OCI-LY1 (cell line): ENCODE results near the gene AP3S2.

ENCODE experiments used
- CTCF ChIP-seq: fragments of 200-600 bp; sonication (generic), shearing (Covaris generic); IDR thresholded peaks from 2 replicates; pipeline ENCODE4 v1.5.1; 2017; ENCODE audit warnings: mild to moderate bottlenecking, antibody characterized with exemption, low read length, moderate library complexity, mixed read lengths
- EZH2 ChIP-seq: fragments of 200-600 bp; sonication (generic), shearing (Covaris generic); IDR thresholded peaks from 2 replicates; pipeline ENCODE4 v1.8.0; 2017; ENCODE audit warnings: borderline replicate concordance, mixed run types, mild to moderate bottlenecking, antibody characterized with exemption, low read length, moderate library complexity, mixed read lengths

GRCh38 chr15:89784686-89784960 is 109.2 kb downstream of the AP3S2 start:
- no peak for TF ChIP-seq EZH2
- no peak for TF ChIP-seq CTCF
